ENCODE measurements around the gene HSFX2. TPM values are rescaled to one million over a fixed set of nuclear protein-coding genes. Genes with fewer than 3 reads are reported as not detected.

Gene HSFX2
- total and polyA plus RNA-seq, 9 of the 15 experiments (the other 6 are each of a cell fraction or from before 2014, with no cell fraction given): 0.10 to 0.18 (median 0.11) TPM; not detected in 6

GRCh38 chrX:149631234-149632165 lies 36.4 kb upstream of the HSFX2 start, which contains the start of gene TMEM185A:
Gene TMEM185A (minus strand): TSS chrX:149631792. CDS start chrX:149631580, 212 bp downstream.
- ChIA-PET POLR2A (no interaction called here), CTCF (ENCODE audit: low intra/inter-chr PET ratio) (interaction anchor here (0.6 kb wide), 1 partner anchor 338 kb away, joined by 3 read pairs; no protein-coding TSS in a partner anchor)
- Histone ChIP-seq H4K20me1 (replicated peaks; ENCODE audit: control insufficient read depth, insufficient read depth, low read length) (0 out of 2 replicates have a peak, but pooled peaks cover 4% of the 10 kb centered on the region), H3K9ac (ENCODE audit: insufficient read depth in 1 of 2, low read depth in 2 of 2, low read length in 2 of 2) (peak within 1 kb of the TSS; percentile 44 to 92), H3K9me3 (replicated peaks; ENCODE audit: control insufficient read depth, insufficient read depth, low read depth, low read length) (no peaks in the 10 kb centered on the region; the same call in 1 of the 2 replicates), H3K79me2 (ENCODE audit: control insufficient read depth, insufficient read depth, low read length) (peaks cover 2% of the 10 kb centered on the region; the same call in 1 of the 3 replicates), H3K9me1 (ENCODE audit: control insufficient read depth, insufficient read depth, low read length) (no peaks in the 10 kb centered on the region), H3K27me3 (ENCODE audit: control insufficient read depth in 2 of 2, insufficient read depth in 2 of 2, low read length in 2 of 2) (peaks cover 0 to 9% of the 10 kb centered on the region in 2 experiments; a peak in 2 of 5 replicates), H3K4me1 (replicated peaks in 1 of 2; ENCODE audit: control insufficient read depth in 2 of 2, insufficient read depth in 2 of 2, low read length in 2 of 2) (peaks cover 0 to 11% of the 10 kb centered on the region in 2 experiments; a peak in 2 of 5 replicates), H3K4me3 (peak within 1 kb of the TSS; percentile 58), H3K36me3 (ENCODE audit: control insufficient read depth, insufficient read depth, low read length) (no peaks in the 10 kb centered on the region), H3K4me2 (ENCODE audit: insufficient read depth, low read length) (peak within 1 kb of the TSS; percentile 78), H2AFZ (ENCODE audit: low read depth, low read length) (peak within 1 kb of the TSS; percentile 96), H3K27ac (ENCODE audit: extremely low read depth, low read depth, low read length) (no peak within 1 kb of the TSS)
- in situ Hi-C loops (cut with MboI) (loop anchor here (25.0 kb wide), 1 partner anchor 119 kb away; the partner anchor contains the start of gene IDS), intact Hi-C loops (cut with micrococcal nuclease) (no loop called here)
- WGBS (ENCODE audit: insufficient coverage, low coverage, missing lambda C conversion rate): 3% methylated on average over 22 of the region's 102 CpGs
- peak; percentile 76 to 88 (median 82) for DNase-seq (ENCODE audit: extremely low read depth in 1 of 4, low spot score in 3 of 4)
- peak; percentile 90 for ATAC-seq
- no TSS peak for BruUV-seq (replicated peaks)
- FAIRE-seq: no peak
- 0 out of 2 replicates have a peak, but pooled peaks have one; percentile 10 for TF ChIP-seq CTBP1 (IDR thresholded peaks at IDR 0.05; ENCODE audit: borderline replicate concordance)
- no peak for TF ChIP-seq FOXM1 (IDR thresholded peaks at IDR 0.05; ENCODE audit: low read depth)
- 0 out of 2 replicates have a peak, but pooled peaks have one; percentile 46 for TF ChIP-seq FOXM1 (CRISPR knock-in tag; IDR thresholded peaks at IDR 0.05; ENCODE audit: low read depth)
- TF ChIP-seq YBX1 (IDR thresholded peaks at IDR 0.05): no peak
- 0 out of 4 replicates have a peak, but pooled peaks of 1 of the 2 experiments have one; percentile 30 for TF ChIP-seq MAZ (CRISPR knock-in tag; conservative IDR thresholded peaks at IDR 0.05 in 1 of 2, IDR thresholded peaks at IDR 0.05 in 1 of 2)
- TF ChIP-seq PURB (CRISPR knock-in tag; IDR thresholded peaks at IDR 0.05; ENCODE audit: low read depth): no peak
- TF ChIP-seq PRDM10 (IDR thresholded peaks at IDR 0.05; ENCODE audit: partially characterized antibody): no peak
- TF ChIP-seq, protein P1, sequence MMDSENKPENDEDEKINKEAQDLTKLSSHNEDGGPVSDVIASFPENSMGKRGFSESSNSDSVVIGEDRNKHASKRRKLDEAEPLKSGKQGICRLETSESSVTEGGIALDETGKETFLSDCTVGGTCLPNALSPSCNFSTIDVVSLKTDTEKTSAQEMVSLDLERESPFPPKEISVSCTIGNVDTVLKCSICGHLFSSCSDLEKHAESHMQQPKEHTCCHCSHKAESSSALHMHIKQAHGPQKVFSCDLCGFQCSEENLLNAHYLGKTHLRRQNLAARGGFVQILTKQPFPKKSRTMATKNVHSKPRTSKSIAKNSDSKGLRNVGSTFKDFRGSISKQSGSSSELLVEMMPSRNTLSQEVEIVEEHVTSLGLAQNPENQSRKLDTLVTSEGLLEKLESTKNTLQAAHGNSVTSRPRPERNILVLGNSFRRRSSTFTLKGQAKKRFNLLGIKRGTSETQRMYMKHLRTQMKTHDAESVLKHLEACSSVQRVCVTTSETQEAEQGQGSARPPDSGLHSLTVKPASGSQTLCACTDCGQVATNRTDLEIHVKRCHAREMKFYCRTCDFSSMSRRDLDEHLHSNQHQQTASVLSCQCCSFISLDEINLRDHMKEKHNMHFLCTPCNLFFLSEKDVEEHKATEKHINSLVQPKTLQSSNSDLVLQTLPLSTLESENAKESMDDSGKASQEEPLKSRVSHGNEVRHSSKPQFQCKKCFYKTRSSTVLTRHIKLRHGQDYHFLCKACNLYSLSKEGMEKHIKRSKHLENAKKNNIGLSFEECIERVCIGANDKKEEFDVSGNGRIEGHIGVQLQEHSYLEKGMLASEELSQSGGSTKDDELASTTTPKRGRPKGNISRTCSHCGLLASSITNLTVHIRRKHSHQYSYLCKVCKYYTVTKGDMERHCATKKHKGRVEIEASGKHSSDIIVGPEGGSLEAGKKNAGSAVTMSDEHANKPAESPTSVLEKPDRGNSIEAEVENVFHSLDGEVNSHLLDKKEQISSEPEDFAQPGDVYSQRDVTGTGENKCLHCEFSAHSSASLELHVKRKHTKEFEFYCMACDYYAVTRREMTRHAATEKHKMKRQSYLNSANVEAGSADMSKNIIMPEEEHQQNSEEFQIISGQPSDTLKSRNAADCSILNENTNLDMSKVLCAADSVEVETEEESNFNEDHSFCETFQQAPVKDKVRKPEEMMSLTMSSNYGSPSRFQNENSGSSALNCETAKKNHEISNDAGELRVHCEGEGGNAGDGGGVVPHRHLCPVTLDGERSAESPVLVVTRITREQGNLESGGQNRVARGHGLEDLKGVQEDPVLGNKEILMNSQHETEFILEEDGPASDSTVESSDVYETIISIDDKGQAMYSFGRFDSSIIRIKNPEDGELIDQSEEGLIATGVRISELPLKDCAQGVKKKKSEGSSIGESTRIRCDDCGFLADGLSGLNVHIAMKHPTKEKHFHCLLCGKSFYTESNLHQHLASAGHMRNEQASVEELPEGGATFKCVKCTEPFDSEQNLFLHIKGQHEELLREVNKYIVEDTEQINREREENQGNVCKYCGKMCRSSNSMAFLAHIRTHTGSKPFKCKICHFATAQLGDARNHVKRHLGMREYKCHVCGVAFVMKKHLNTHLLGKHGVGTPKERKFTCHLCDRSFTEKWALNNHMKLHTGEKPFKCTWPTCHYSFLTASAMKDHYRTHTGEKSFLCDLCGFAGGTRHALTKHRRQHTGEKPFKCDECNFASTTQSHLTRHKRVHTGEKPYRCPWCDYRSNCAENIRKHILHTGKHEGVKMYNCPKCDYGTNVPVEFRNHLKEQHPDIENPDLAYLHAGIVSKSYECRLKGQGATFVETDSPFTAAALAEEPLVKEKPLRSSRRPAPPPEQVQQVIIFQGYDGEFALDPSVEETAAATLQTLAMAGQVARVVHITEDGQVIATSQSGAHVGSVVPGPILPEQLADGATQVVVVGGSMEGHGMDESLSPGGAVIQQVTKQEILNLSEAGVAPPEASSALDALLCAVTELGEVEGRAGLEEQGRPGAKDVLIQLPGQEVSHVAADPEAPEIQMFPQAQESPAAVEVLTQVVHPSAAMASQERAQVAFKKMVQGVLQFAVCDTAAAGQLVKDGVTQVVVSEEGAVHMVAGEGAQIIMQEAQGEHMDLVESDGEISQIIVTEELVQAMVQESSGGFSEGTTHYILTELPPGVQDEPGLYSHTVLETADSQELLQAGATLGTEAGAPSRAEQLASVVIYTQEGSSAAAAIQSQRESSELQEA (IDR thresholded peaks at IDR 0.05; ENCODE audit: low read depth): peak; percentile 88
